Loucy (cell line): Measurements from ENCODE around the gene HNRNPUL2.

Experiments
- CTCF ChIP-seq: fragments of 200-600 bp; sonication (generic); conservative IDR thresholded peaks from 2 replicates; pipeline ENCODE4 v1.5.1; 2014; ENCODE audit warnings: mild to moderate bottlenecking, antibody characterized with exemption, low read length
- EZH2phosphoT487 ChIP-seq: fragments of 200-600 bp; IDR thresholded peaks from 2 replicates; pipeline ENCODE4 v1.6.1; 2018; ENCODE audit warnings: antibody characterized with exemption, mild to moderate bottlenecking, moderate library complexity, borderline replicate concordance

GRCh38 chr11:62771144-62772021 is 44.1 kb upstream of the HNRNPUL2 start, which contains the start of gene TAF6L:
- TF ChIP-seq CTCF (no peak), EZH2phosphoT487 (no peak)
